Measurements from ENCODE around the gene MAGI1. TPM values are rescaled to one million over a fixed set of nuclear protein-coding genes. Genes with fewer than 3 reads are reported as not detected.

The MAGI1 gene
- total and polyA plus RNA-seq, 5 donors = 15.8 to 38.3 (median 32.8) TPM

GRCh38 chr3:65953881-65954733 lies 84.6 kb downstream of the MAGI1 start:
- Histone ChIP-seq H3K27ac (ENCODE audit: low read length) (peak overlapping the region; percentile 71), H3K9me3 (ENCODE audit: control insufficient read depth, low read length) (no peaks in the 10 kb centered on the region), H3K4me1 (ENCODE audit: control insufficient read depth, insufficient read depth, low read length) (peaks cover 7% of the 10 kb centered on the region), H3K27me3 (ENCODE audit: control insufficient read depth, insufficient read depth) (no peaks in the 10 kb centered on the region), H3K4me3 (ENCODE audit: low read length) (peak overlapping the region; percentile 29)
- intact Hi-C loops (cut with DNase I) = loop anchor here in 1 of 4 donors (10.0 kb wide), 1 partner anchor 81 kb away; the partner anchor contains the start of gene MAGI1
- 18% methylated on average over 16 of the region's 16 CpGs for WGBS
- DNase-seq = peak; percentile 19 to 80 (median 68)
- ATAC-seq = peak; percentile 67 to 72

GRCh38 chr3:65953301-65953812 lies 85.4 kb downstream of the MAGI1 start:
- peaks cover 7% of the 10 kb centered on the region for H3K4me1 ChIP-seq (ENCODE audit: control insufficient read depth, insufficient read depth, low read length)
- DNase-seq (peak in 1 of 3 donors; percentile 52), ATAC-seq (peak; percentile 53 to 56)
- no peaks in the 10 kb centered on the region for H3K27me3 ChIP-seq (ENCODE audit: control insufficient read depth, insufficient read depth)
- WGBS = 42% methylated on average over 5 of the region's 5 CpGs
- intact Hi-C loops (cut with DNase I) = loop anchor here in 1 of 4 donors (10.0 kb wide), 1 partner anchor 81 kb away; the partner anchor contains the start of gene MAGI1
- no peaks in the 10 kb centered on the region for H3K9me3 ChIP-seq (ENCODE audit: control insufficient read depth, low read length)
- no peak overlapping the region for H3K4me3 ChIP-seq (ENCODE audit: low read length)
- peak overlapping the region; percentile 68 for H3K27ac ChIP-seq (ENCODE audit: low read length)

GRCh38 chr3:65952842-65953241 lies 85.9 kb downstream of the MAGI1 start:
- Histone ChIP-seq H3K27me3 (ENCODE audit: control insufficient read depth, insufficient read depth) (no peaks in the 10 kb centered on the region), H3K4me1 (ENCODE audit: control insufficient read depth, insufficient read depth, low read length) (peaks cover 7% of the 10 kb centered on the region), H3K27ac (ENCODE audit: low read length) (peak overlapping the region; percentile 68), H3K4me3 (ENCODE audit: low read length) (no peak overlapping the region), H3K9me3 (ENCODE audit: control insufficient read depth, low read length) (no peaks in the 10 kb centered on the region)
- WGBS = 69% methylated on average over 1 of the region's 1 CpG
- ATAC-seq (no peak), DNase-seq (no peak)
- intact Hi-C loops (cut with DNase I) = loop anchor here in 1 of 4 donors (10.0 kb wide), 1 partner anchor 82 kb away; the partner anchor contains the start of gene MAGI1

- ATAC-seq (no peak), DNase-seq (no peak)
- intact Hi-C loops (cut with DNase I) = loop anchor here in 1 of 4 donors (10.0 kb wide), 1 partner anchor 83 kb away; the partner anchor contains the start of gene MAGI1
- Histone ChIP-seq H3K27ac (ENCODE audit: low read length) (no peak overlapping the region), H3K27me3 (ENCODE audit: control insufficient read depth, insufficient read depth) (no peaks in the 10 kb centered on the region), H3K4me3 (ENCODE audit: low read length) (no peak overlapping the region), H3K9me3 (ENCODE audit: control insufficient read depth, low read length) (no peaks in the 10 kb centered on the region), H3K4me1 (ENCODE audit: control insufficient read depth, insufficient read depth, low read length) (peaks cover 7% of the 10 kb centered on the region)
- WGBS = 57% methylated on average over 4 of the region's 4 CpGs
These were observed 86.7 kb downstream of the MAGI1 start for GRCh38 chr3:65951836-65952505.

GRCh38 chr3:65950340-65951326 lies 88.1 kb downstream of the MAGI1 start:
- Histone ChIP-seq H3K27ac (ENCODE audit: low read length) (no peak overlapping the region), H3K27me3 (ENCODE audit: control insufficient read depth, insufficient read depth) (no peaks in the 10 kb centered on the region), H3K4me1 (ENCODE audit: control insufficient read depth, insufficient read depth, low read length) (peaks cover 14% of the 10 kb centered on the region), H3K4me3 (ENCODE audit: low read length) (no peak overlapping the region), H3K9me3 (ENCODE audit: control insufficient read depth, low read length) (no peaks in the 10 kb centered on the region)
- DNase-seq (no peak), ATAC-seq (no peak)
- 83% methylated on average over 7 of the region's 7 CpGs for WGBS
- intact Hi-C loops (cut with DNase I) = loop anchor here in 1 of 4 donors (10.0 kb wide), 1 partner anchor 84 kb away; the partner anchor contains the start of gene MAGI1

GRCh38 chr3:65948841-65949573 lies 89.7 kb downstream of the MAGI1 start:
- H3K4me1 ChIP-seq (ENCODE audit: control insufficient read depth, insufficient read depth, low read length) = peaks cover 14% of the 10 kb centered on the region
- intact Hi-C loops (cut with DNase I) = no loop called here

GRCh38 chr3:65946438-65946837 lies 92.3 kb downstream of the MAGI1 start:
- DNase-seq (peak; percentile 25 to 85 (median 65)), ATAC-seq (peak; percentile 70 to 84)
- intact Hi-C loops (cut with DNase I) = no loop called here
- WGBS = 58% methylated on average over 6 of the region's 6 CpGs
- Histone ChIP-seq H3K4me3 (ENCODE audit: low read length) (no peak overlapping the region), H3K27me3 (ENCODE audit: control insufficient read depth, insufficient read depth) (no peaks in the 10 kb centered on the region), H3K9me3 (ENCODE audit: control insufficient read depth, low read length) (no peaks in the 10 kb centered on the region), H3K4me1 (ENCODE audit: control insufficient read depth, insufficient read depth, low read length) (peaks cover 7% of the 10 kb centered on the region), H3K27ac (ENCODE audit: low read length) (peak overlapping the region; percentile 70)

More at GRCh38 chr3:65948841-65949573, 89.7 kb downstream of the MAGI1 start:
- H3K4me3 ChIP-seq (ENCODE audit: low read length) = no peak overlapping the region
- peak overlapping the region; percentile 74 for H3K27ac ChIP-seq (ENCODE audit: low read length)
- ATAC-seq = peak in 1 of 2 donors; percentile 75
- 43% methylated on average over 6 of the region's 6 CpGs for WGBS
- no peaks in the 10 kb centered on the region for H3K9me3 ChIP-seq (ENCODE audit: control insufficient read depth, low read length)
- no peak for DNase-seq
- no peaks in the 10 kb centered on the region for H3K27me3 ChIP-seq (ENCODE audit: control insufficient read depth, insufficient read depth)

GRCh38 chr3:65945953-65946352 lies 92.8 kb downstream of the MAGI1 start:
- ATAC-seq (peak in 1 of 2 donors; percentile 22), DNase-seq (no peak)
- Histone ChIP-seq H3K27ac (ENCODE audit: low read length) (peak overlapping the region; percentile 70), H3K27me3 (ENCODE audit: control insufficient read depth, insufficient read depth) (no peaks in the 10 kb centered on the region), H3K9me3 (ENCODE audit: control insufficient read depth, low read length) (no peaks in the 10 kb centered on the region), H3K4me3 (ENCODE audit: low read length) (no peak overlapping the region), H3K4me1 (ENCODE audit: control insufficient read depth, insufficient read depth, low read length) (peaks cover 10% of the 10 kb centered on the region)
- intact Hi-C loops (cut with DNase I) = no loop called here
- 67% methylated on average over 6 of the region's 6 CpGs for WGBS

GRCh38 chr3:65945480-65945879 lies 93.2 kb downstream of the MAGI1 start:
- Histone ChIP-seq H3K27ac (ENCODE audit: low read length) (peak overlapping the region; percentile 38), H3K4me3 (ENCODE audit: low read length) (no peak overlapping the region), H3K9me3 (ENCODE audit: control insufficient read depth, low read length) (no peaks in the 10 kb centered on the region), H3K4me1 (ENCODE audit: control insufficient read depth, insufficient read depth, low read length) (peaks cover 10% of the 10 kb centered on the region), H3K27me3 (ENCODE audit: control insufficient read depth, insufficient read depth) (no peaks in the 10 kb centered on the region)
- intact Hi-C loops (cut with DNase I) = no loop called here
- ATAC-seq (no peak), DNase-seq (no peak)
- WGBS = 76% methylated on average over 3 of the region's 3 CpGs

Data from right cardiac atrium (tissue), 5 donors.